Hypothalamus (tissue), 51 donors: Measurements from ENCODE around the gene CPNE6.
A peak's percentile ranks its signal among the peaks of the same experiment; 100 is the strongest.

Source experiments
- DNase-seq, 51 donors: peaks; one replicate each; lab custom pipeline; 2025; lab: John Stamatoyannopoulos, UW

Gene CPNE6

GRCh38 chr14:24053548-24054323, 17.6 kb upstream of the CPNE6 start:
- DNase-seq: peak in 5 of 51 donors; percentile 7 to 35 (median 17)

- DNase-seq: no peak
These were observed 17.1 kb upstream of the CPNE6 start for GRCh38 chr14:24054324-24054641.

- no peak for DNase-seq
These were observed 16.7 kb upstream of the CPNE6 start for GRCh38 chr14:24054646-24055045.

- DNase-seq: no peak
These were observed 15.2 kb upstream of the CPNE6 start for GRCh38 chr14:24055971-24056799.

- no peak for DNase-seq
These were observed 14.6 kb upstream of the CPNE6 start for GRCh38 chr14:24056800-24057184.

GRCh38 chr14:24057271-24057670, 14.1 kb upstream of the CPNE6 start:
- DNase-seq: no peak

- DNase-seq: no peak
These were observed 13.5 kb upstream of the CPNE6 start for GRCh38 chr14:24057867-24058259.

GRCh38 chr14:24058260-24058950, 13.0 kb upstream of the CPNE6 start:
- DNase-seq: peak in 31 of 51 donors; percentile 8 to 88 (median 48)

GRCh38 chr14:24058951-24059475, 12.3 kb upstream of the CPNE6 start:
- no peak for DNase-seq

- no peak for DNase-seq
These were observed 11.4 kb upstream of the CPNE6 start for GRCh38 chr14:24059841-24060388.

GRCh38 chr14:24060443-24060842, 10.9 kb upstream of the CPNE6 start:
- no peak for DNase-seq

GRCh38 chr14:24060984-24061913, 10.1 kb upstream of the CPNE6 start:
- DNase-seq: no peak

GRCh38 chr14:24062216-24062980, 9.0 kb upstream of the CPNE6 start:
- no peak for DNase-seq

GRCh38 chr14:24063263-24063836, 8.0 kb upstream of the CPNE6 start:
- no peak for DNase-seq

- no peak for DNase-seq
These were observed 7.1 kb upstream of the CPNE6 start for GRCh38 chr14:24064091-24064795.

GRCh38 chr14:24064856-24065255, 6.5 kb upstream of the CPNE6 start:
- no peak for DNase-seq

- DNase-seq: no peak
These were observed 6.0 kb upstream of the CPNE6 start for GRCh38 chr14:24065408-24065807.

- DNase-seq: no peak
These were observed 4.7 kb upstream of the CPNE6 start for GRCh38 chr14:24066496-24067132.
